ENCODE measurements around the gene TRPV3. TPM values are rescaled to one million over a fixed set of nuclear protein-coding genes. Genes with fewer than 3 reads are reported as not detected.

Gene TRPV3
- total RNA-seq, 1 donor from 2014 or later, result 0.11 TPM

GRCh38 chr17:3503285-3503684, 54.3 kb downstream of the TRPV3 start:
- H3K36me3 ChIP-seq, result no peaks in the 10 kb centered on the region
- no peak for DNase-seq (ENCODE audit: low spot score in 2 of 2)
- H3K27ac ChIP-seq, result no peak overlapping the region
- H3K27me3 ChIP-seq, result no peaks in the 10 kb centered on the region
- no peak for TF ChIP-seq CTCF (IDR thresholded peaks at IDR 0.05)
- no peaks in the 10 kb centered on the region for H3K4me1 ChIP-seq
- H3K9me3 ChIP-seq, result no peaks in the 10 kb centered on the region
- H3K4me3 ChIP-seq, result no peak overlapping the region
- intact Hi-C loops (cut with DNase I), result no loop called here

- Histone ChIP-seq H3K27ac (no peak overlapping the region), H3K4me3 (no peak overlapping the region), H3K4me1 (no peaks in the 10 kb centered on the region), H3K9me3 (no peaks in the 10 kb centered on the region), H3K36me3 (no peaks in the 10 kb centered on the region), H3K27me3 (no peaks in the 10 kb centered on the region)
- DNase-seq (ENCODE audit: low spot score in 2 of 2), result no peak
- TF ChIP-seq CTCF (IDR thresholded peaks at IDR 0.05), result no peak
- intact Hi-C loops (cut with DNase I), result no loop called here
Measured at GRCh38 chr17:3502466-3502865, 55.1 kb downstream of the TRPV3 start.

GRCh38 chr17:3501344-3501743, 56.3 kb downstream of the TRPV3 start:
- Histone ChIP-seq H3K27ac (no peak overlapping the region), H3K4me1 (no peaks in the 10 kb centered on the region), H3K4me3 (no peak overlapping the region), H3K9me3 (no peaks in the 10 kb centered on the region), H3K36me3 (no peaks in the 10 kb centered on the region), H3K27me3 (no peaks in the 10 kb centered on the region)
- intact Hi-C loops (cut with DNase I), result no loop called here
- TF ChIP-seq CTCF (IDR thresholded peaks at IDR 0.05), result no peak
- no peak for DNase-seq (ENCODE audit: low spot score in 2 of 2)

DNA sequence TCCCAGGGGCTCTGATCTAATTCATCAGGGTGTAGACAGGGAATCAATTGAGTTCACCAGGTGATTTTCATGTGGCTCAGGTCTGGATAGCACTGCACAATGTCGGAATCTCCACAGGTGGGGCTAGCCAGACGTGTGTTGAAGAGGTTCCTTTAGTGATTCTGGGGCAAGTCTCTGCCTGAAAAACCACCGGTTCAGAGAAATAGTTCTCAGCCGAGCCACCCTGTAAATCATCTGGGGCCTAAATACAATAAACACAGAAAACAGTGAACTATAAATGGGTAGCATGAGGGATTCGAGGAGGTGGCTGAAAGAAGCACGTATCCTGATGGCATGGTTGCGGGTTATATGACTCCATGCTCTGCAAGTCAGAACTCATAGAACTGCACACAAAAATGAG, 60.5 kb downstream of the TRPV3 start:
- TF ChIP-seq CTCF (IDR thresholded peaks at IDR 0.05), result no peak
- Histone ChIP-seq H3K27ac (no peak overlapping the region), H3K9me3 (no peaks in the 10 kb centered on the region), H3K27me3 (no peaks in the 10 kb centered on the region), H3K4me1 (no peaks in the 10 kb centered on the region), H3K4me3 (no peak overlapping the region), H3K36me3 (no peaks in the 10 kb centered on the region)
- intact Hi-C loops (cut with DNase I), result no loop called here
- no peak for DNase-seq (ENCODE audit: low spot score in 2 of 2)

GRCh38 chr17:3485481-3486068, 72.0 kb downstream of the TRPV3 start:
- intact Hi-C loops (cut with DNase I), result no loop called here
- H3K36me3 ChIP-seq, result no peaks in the 10 kb centered on the region
- no peaks in the 10 kb centered on the region for H3K9me3 ChIP-seq
- no peaks in the 10 kb centered on the region for H3K4me1 ChIP-seq
- no peak for TF ChIP-seq CTCF (IDR thresholded peaks at IDR 0.05)
- no peak for DNase-seq (ENCODE audit: low spot score in 2 of 2)
- no peaks in the 10 kb centered on the region for H3K27me3 ChIP-seq
- H3K27ac ChIP-seq, result no peak overlapping the region
- H3K4me3 ChIP-seq, result no peak overlapping the region

GRCh38 chr17:3482852-3483251, 74.8 kb downstream of the TRPV3 start:
- H3K27ac ChIP-seq, result no peak overlapping the region
- H3K9me3 ChIP-seq, result no peaks in the 10 kb centered on the region
- no peaks in the 10 kb centered on the region for H3K4me1 ChIP-seq
- H3K27me3 ChIP-seq, result no peaks in the 10 kb centered on the region
- intact Hi-C loops (cut with DNase I), result no loop called here
- no peaks in the 10 kb centered on the region for H3K36me3 ChIP-seq
- no peak for DNase-seq (ENCODE audit: low spot score in 2 of 2)
- H3K4me3 ChIP-seq, result no peak overlapping the region
- no peak for TF ChIP-seq CTCF (IDR thresholded peaks at IDR 0.05)
